Hepatocyte (in vitro differentiated cells): ENCODE data around the gene PLEKHF1. TPM values are rescaled to one million over a fixed set of nuclear protein-coding genes. Genes with fewer than 3 reads are reported as not detected.

Source experiments
- DNase-seq: peaks from one replicate; pipeline ENCODE4 v3.0.0-alpha.2; 2016; ENCODE audit warnings: low spot score
- H2AFZ ChIP-seq: fragments of 200-600 bp; sonication (generic); 2 replicates; pipeline ENCODE4 v1.6.0; 2016; ENCODE audit warnings: antibody characterized with exemption, mild to moderate bottlenecking
- H3K27ac ChIP-seq: fragments of 200-600 bp; sonication (generic); 2 replicates; pipeline ENCODE4 v1.5.1; 2016; ENCODE audit warnings: mild to moderate bottlenecking
- H3K27me3 ChIP-seq: fragments of 200-600 bp; sonication (generic); 2 replicates; pipeline ENCODE4 v1.6.1; 2016
- H3K36me3 ChIP-seq: fragments of 200-600 bp; sonication (generic); replicated peaks from 2 replicates; pipeline ENCODE4 v1.5.1; 2016; ENCODE audit warnings: low read depth; ENCODE audit not compliant: insufficient read depth
- H3K4me1 ChIP-seq: fragments of 200-600 bp; sonication (generic); 2 replicates; pipeline ENCODE4 v1.5.1; 2016; ENCODE audit warnings: mild to moderate bottlenecking, moderate library complexity; ENCODE audit not compliant: insufficient read depth
- H3K4me2 ChIP-seq: fragments of 200-600 bp; sonication (generic); 2 replicates; pipeline ENCODE4 v1.6.0; 2016
- H3K4me3 ChIP-seq: fragments of 200-600 bp; sonication (generic); 2 replicates; pipeline ENCODE4 v1.5.1; 2016; ENCODE audit warnings: mild to moderate bottlenecking
- H3K79me2 ChIP-seq: fragments of 200-600 bp; sonication (generic); 2 replicates; pipeline ENCODE4 v1.6.0; 2017; ENCODE audit warnings: mild to moderate bottlenecking
- H3K9me2 ChIP-seq: fragments of 200-600 bp; sonication (generic); replicated peaks from 2 replicates; pipeline ENCODE4 v1.6.0; 2017; ENCODE audit warnings: mild to moderate bottlenecking; ENCODE audit not compliant: insufficient read depth
- H3K9me3 ChIP-seq: fragments of 200-600 bp; sonication (generic); 2 replicates; pipeline ENCODE4 v1.5.1; 2016; ENCODE audit warnings: low read depth, mild to moderate bottlenecking
- H4K20me1 ChIP-seq: fragments of 200-600 bp; sonication (generic); 2 replicates; pipeline ENCODE4 v1.6.0; 2016; ENCODE audit warnings: mild to moderate bottlenecking; ENCODE audit not compliant: insufficient read depth, poor library complexity, severe bottlenecking
- CTCF ChIP-seq: fragments of 200-600 bp; sonication (generic); IDR thresholded peaks from 2 replicates; pipeline ENCODE4 v1.5.1; 2016; ENCODE audit warnings: antibody characterized with exemption, mild to moderate bottlenecking; ENCODE audit not compliant: poor library complexity
- EZH2 ChIP-seq: fragments of 200-600 bp; sonication (generic); IDR thresholded peaks from 2 replicates; pipeline ENCODE4 v1.6.1; 2016; ENCODE audit warnings: antibody characterized with exemption, mild to moderate bottlenecking, borderline replicate concordance
- EZH2phosphoT487 ChIP-seq: fragments of 200-600 bp; sonication (generic); IDR thresholded peaks from one replicate; pipeline ENCODE4 v1.6.1; 2018; ENCODE audit warnings: antibody characterized with exemption, mild to moderate bottlenecking, low read depth, moderate library complexity; ENCODE audit not compliant: unreplicated experiment, severe bottlenecking
- WGBS: methylation state at CpG from one replicate; pipeline ENCODE4 v1.1.6; 2016; ENCODE audit warnings: low lambda C conversion rate; ENCODE audit errors: missing lambda C conversion rate; 5-methylcytosine and 5-hydroxymethylcytosine counted together
- polyA plus RNA-seq: library from polyadenylated mRNA; unstranded; fragments of >200 nt; fragmentation: Nextera tagmentation; extraction: Ambion mirVana; gene quantifications from 2 replicates; pipeline ENCODE4 v1.2.1, GENCODE V29; 2016
- total RNA-seq: library from RNA; depleted of rRNA; stranded (reverse); fragments of >200 nt; gene quantifications from 2 replicates; pipeline ENCODE4 v1.2.3, GENCODE V29; 2014

The PLEKHF1 gene
- total and polyA plus RNA-seq, 2 experiments from 2014 or later = 2.4 to 2.7 TPM

- Histone ChIP-seq H3K79me2 (no peaks in the 10 kb centered on the region), H4K20me1 (no peaks in the 10 kb centered on the region), H3K36me3 (no peaks in the 10 kb centered on the region), H3K4me1 (no peaks in the 10 kb centered on the region), H3K27me3 (peaks cover 6% of the 10 kb centered on the region), H3K27ac (no peak overlapping the region), H3K4me2 (no peak overlapping the region), H3K4me3 (no peak overlapping the region), H2AFZ (no peak overlapping the region), H3K9me2 (no peaks in the 10 kb centered on the region), H3K9me3 (no peaks in the 10 kb centered on the region)
- TF ChIP-seq EZH2 = no peak
- TF ChIP-seq CTCF = no peak
- no peak for TF ChIP-seq EZH2phosphoT487
- 85% methylated on average over 2 of the region's 2 CpGs for WGBS
- DNase-seq = no peak
These were observed 23.7 kb upstream of the PLEKHF1 start for GRCh38 chr19:29641597-29641996.

- TF ChIP-seq CTCF = no peak
- no peak for TF ChIP-seq EZH2phosphoT487
- no peak for TF ChIP-seq EZH2
- no peaks in the 10 kb centered on the region for H3K36me3 ChIP-seq
- peaks cover 6% of the 10 kb centered on the region for H3K27me3 ChIP-seq
- WGBS = 79% methylated on average over 7 of the region's 7 CpGs
- no peak overlapping the region for H3K27ac ChIP-seq
- no peaks in the 10 kb centered on the region for H3K4me1 ChIP-seq
- no peaks in the 10 kb centered on the region for H3K9me3 ChIP-seq
- H4K20me1 ChIP-seq = no peaks in the 10 kb centered on the region
- no peaks in the 10 kb centered on the region for H3K9me2 ChIP-seq
- H3K4me3 ChIP-seq = no peak overlapping the region
- DNase-seq = no peak
- H3K79me2 ChIP-seq = no peaks in the 10 kb centered on the region
- H2AFZ ChIP-seq = no peak overlapping the region
- H3K4me2 ChIP-seq = no peak overlapping the region
These were observed 21.8 kb upstream of the PLEKHF1 start for GRCh38 chr19:29643361-29643935.

GRCh38 chr19:29644210-29644609 is 21.1 kb upstream of the PLEKHF1 start:
- no peak overlapping the region for H3K27ac ChIP-seq
- no peaks in the 10 kb centered on the region for H3K9me2 ChIP-seq
- no peaks in the 10 kb centered on the region for H4K20me1 ChIP-seq
- H3K4me3 ChIP-seq = no peak overlapping the region
- no peaks in the 10 kb centered on the region for H3K9me3 ChIP-seq
- H3K79me2 ChIP-seq = no peaks in the 10 kb centered on the region
- H3K4me2 ChIP-seq = no peak overlapping the region
- peaks cover 6% of the 10 kb centered on the region for H3K27me3 ChIP-seq
- H3K36me3 ChIP-seq = no peaks in the 10 kb centered on the region
- no peak for DNase-seq
- 90% methylated on average over 6 of the region's 6 CpGs for whole genome bisulfite sequencing
- H3K4me1 ChIP-seq = no peaks in the 10 kb centered on the region
- H2AFZ ChIP-seq = no peak overlapping the region
- TF ChIP-seq EZH2 (no peak), EZH2phosphoT487 (no peak), CTCF (no peak)

- no peak for TF ChIP-seq CTCF
- no peak for TF ChIP-seq EZH2phosphoT487
- no peak for TF ChIP-seq EZH2
- Histone ChIP-seq H3K79me2 (no peaks in the 10 kb centered on the region), H3K9me2 (no peaks in the 10 kb centered on the region), H3K27ac (no peak overlapping the region), H2AFZ (no peak overlapping the region), H3K4me1 (no peaks in the 10 kb centered on the region), H4K20me1 (no peaks in the 10 kb centered on the region), H3K4me2 (no peak overlapping the region), H3K9me3 (no peaks in the 10 kb centered on the region), H3K4me3 (no peak overlapping the region), H3K27me3 (peaks cover 6% of the 10 kb centered on the region), H3K36me3 (no peaks in the 10 kb centered on the region)
- WGBS = 45% methylated on average over 5 of the region's 5 CpGs
- DNase-seq = no peak
These were observed 19.8 kb upstream of the PLEKHF1 start for GRCh38 chr19:29645491-29645867.
